HG02943 (cell line): ENCODE results near the gene UNC5B.

Experiments
- ATAC-seq: cut with Tn5 transposase; IDR thresholded peaks from one replicate; pipeline ENCODE4 v1.9.1; 2021; ENCODE audit warnings: mild to moderate bottlenecking, low read depth, moderate library complexity; ENCODE audit not compliant: unreplicated experiment

Gene UNC5B

DNA sequence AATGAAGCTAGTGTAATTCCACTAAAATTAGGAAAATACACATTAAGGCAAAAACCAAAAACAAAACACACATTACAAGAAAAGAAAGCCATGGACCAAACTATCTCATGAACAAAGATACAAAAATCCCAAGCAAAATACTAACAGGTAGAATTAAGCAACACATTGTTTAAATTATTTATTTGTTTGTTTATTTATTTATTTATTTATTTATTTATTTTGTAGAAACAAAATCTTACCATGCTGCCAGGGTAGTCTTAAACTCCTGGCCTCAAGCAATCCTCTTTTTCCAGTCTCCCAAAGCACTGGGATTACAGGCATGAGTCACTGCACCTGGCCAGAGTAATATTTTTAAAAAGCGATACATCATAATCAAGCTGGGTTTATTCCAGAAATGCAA lies 99.8 kb downstream of the UNC5B start:
- ATAC-seq, result no peak

DNA sequence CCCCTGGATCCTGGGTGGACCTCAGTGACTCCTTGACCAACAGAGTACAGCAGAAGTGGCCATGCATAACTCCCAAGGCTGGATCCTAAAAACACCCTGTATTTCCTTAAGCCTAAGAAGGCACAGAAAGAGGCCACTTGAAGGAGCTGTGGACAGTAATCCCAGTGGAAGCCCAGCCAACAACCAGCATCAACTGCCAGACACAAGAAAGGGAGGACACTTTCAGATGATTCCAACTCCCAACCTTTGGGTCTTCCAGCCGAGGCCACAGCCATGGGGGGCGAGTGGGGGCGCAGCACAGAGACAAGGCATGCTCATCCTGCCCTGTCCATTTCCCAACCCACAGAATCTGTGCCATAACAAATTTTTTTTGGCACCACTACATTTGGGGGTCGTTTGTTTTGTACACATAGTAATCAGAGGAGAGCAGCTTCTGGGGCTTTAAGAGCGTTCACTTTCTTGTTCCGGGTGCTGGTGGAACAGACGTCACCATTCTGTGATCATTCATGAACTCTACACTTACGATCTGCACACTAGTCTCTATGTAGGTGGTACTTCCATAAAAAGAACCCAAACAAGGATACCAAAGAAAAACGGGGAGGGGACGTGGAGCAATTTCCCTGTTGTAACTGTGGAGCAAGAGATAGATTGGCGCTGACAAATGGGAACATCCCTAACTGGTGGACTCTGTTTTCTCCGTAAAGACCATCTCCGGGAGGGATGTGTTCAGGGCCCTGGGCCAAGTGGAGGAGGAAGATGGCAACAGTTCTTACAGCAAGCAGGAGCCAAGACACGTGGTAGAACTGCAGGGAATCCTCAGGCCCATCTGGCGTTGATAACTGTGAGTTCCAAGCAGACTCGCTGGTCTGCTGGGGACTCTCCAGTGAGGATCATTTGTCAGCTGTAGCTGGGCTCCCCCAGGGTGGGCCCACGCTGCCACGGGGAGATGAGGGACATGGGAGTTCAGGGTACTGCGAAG lies 100.7 kb downstream of the UNC5B start:
- no peak for ATAC-seq

DNA sequence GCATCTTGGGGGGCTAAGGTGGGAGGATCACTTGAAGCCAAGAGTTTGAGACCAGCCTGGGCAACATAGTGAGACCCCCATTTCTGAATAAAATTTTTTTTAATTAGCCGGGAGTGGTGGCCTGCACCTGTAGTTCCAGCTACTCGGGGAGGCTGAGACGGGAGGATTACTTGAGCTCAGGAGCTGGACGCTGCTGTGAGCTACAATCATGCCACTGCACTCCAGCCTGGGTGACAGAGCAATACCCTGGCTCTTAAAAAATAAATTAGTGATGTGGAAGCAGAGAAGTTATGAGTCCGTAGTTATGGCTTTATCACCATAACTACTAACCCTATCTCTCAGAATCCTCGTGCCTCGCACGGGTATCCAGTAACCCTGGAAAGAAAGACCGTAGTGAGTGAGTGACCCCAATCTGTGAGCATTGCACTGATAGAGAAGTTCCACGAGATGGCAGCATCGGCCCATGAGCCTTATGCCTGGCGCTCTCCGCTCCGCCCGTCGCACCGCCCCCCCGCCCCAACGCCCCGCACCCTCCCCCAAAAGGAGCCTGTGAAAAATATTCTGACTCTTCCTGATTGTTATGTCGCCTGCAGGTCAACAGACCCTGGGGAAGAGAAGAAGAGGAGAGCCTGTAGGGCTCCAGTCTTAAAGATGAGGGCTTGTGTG lies 101.8 kb downstream of the UNC5B start:
- ATAC-seq, result no peak

DNA sequence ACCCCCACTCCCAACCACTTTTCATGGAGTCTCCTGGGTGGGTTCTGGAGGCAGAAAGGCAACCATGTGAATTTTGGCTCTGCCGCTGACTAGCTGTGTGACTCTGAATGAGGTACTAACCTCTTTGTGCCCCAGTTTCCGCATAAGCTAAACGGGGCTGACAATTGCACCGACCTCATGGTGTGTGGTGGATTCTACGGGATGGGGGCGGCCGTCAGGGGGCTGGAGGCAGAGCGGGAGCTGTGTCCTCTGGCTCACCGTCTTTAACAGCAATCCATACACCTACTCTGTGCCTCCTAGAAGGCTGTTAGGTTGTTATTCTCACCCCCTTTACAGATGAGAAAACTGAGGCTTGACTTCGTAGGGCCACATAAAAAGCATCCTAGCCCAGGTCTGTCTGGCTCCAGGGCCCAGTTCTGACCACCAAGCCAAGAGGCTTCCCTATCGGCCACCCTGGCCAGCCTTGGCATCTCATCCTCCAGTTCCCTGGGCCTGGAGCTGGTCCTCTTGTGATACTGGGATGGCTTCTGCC lies 102.4 kb downstream of the UNC5B start:
- no peak for ATAC-seq

DNA sequence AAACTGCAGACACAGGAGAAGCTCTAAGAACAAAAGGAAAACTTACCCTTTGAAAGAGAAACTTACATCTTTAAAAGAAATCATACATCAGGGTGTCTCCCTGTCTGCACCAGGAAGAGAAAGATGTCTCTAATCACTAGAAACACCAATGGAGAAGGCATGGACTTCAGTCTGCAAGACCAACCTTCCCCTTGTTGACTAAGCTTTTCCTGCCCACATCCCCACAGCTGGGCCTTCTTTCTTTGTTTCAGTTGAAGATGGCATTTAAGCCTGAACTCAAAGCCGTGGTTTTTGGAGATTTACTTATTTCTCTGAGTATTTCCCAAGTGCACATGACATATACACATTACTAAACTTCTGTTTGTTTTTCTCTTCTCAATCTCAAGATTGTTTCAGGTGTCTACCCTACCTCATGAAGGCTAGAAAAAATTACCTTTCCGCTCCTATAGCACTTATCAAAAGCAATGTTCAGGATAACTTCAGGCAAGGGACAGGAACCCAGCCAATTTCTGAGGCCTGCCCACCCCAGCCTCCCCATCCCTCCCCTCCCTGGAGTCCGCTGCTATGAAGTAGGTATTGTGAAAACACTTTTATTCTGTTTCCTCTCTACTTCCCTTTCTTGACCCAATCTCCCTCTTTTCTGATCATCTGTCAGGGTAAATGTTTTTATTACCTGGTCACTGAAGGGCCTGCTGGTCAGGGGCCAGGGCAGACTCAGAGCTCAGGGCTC lies 103.9 kb downstream of the UNC5B start:
- ATAC-seq, result no peak

DNA sequence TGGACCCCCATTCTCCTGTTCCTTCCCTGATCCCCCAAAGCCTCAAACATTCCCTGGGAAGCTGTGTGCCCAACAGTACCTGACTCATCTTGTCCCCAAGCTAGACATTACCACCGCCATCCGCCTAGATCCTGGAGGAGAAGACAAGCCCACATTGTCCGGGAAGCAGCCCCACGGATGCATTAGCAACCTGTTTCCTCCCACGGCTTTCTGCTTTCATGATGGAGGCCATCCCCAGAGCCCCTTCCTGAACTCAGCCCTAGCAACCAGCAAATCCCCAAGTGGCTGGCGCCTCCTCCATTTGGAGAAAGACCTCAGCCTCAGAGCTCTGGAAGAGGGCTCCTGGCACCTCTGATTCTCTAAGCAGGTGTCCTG lies 104.4 kb downstream of the UNC5B start:
- no peak for ATAC-seq

DNA sequence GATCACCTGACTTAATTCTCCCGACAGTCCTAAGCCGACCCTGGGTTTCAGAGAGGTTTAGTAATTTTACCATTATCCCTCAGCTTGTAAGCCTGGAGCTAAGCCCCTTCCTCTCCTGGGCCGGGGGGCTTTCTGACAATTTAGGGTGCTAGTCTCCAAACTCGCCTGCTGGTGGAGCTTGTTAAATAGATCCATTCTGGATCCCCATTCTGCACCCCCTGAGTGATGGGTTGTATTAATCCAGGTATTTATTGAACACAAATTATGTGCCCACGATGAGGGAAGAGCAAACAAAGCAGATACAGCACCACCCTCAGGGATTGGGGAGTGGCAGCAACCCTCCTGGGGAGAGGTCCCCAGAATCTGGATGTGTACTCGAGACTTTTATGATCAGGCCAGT lies 105.4 kb downstream of the UNC5B start:
- no peak for ATAC-seq

DNA sequence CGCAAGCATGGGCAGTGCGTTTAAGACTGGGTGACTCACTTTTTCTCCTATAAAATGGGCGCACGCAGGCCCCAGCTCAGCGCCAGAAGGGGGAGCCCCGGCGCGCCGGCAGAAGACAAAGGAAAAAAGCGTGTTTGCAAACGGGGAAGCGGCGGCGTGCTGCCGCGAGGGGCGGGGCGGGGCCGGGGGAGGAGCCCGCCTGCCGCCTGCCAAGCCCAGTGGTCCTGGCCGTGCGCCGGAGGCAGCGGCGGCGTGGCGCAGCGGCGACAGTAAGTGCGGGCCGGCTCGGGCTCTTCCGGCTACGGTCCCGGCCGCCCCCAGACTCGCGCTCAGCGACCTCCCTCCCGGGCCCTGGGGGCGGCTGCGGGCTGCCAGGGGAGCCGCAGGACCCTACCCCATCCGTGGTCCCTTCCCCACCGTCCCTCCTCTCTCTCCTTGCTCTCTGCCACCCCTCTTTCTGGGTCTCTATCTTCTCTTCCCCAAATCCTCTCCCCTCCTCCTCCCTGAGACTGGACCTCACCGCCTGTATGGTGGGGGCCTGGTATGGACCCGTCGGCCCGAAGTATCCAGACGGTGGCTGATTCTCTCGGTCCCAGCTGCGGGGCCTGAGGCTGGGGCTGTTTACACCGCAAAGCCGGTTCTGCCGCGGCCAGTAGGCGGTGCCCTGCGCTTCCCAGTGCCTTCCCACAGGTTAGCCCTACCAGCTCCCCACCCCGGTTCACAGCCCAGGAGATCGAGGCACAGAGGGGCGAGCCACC lies 106.9 kb downstream of the UNC5B start, which contains the start of gene SLC29A3:
SLC29A3 (plus strand) TSS at position 218 of the 758 bp plus-strand sequence; CDS start at position 269, 51 bp downstream.
- ATAC-seq, result peak; percentile 60

DNA sequence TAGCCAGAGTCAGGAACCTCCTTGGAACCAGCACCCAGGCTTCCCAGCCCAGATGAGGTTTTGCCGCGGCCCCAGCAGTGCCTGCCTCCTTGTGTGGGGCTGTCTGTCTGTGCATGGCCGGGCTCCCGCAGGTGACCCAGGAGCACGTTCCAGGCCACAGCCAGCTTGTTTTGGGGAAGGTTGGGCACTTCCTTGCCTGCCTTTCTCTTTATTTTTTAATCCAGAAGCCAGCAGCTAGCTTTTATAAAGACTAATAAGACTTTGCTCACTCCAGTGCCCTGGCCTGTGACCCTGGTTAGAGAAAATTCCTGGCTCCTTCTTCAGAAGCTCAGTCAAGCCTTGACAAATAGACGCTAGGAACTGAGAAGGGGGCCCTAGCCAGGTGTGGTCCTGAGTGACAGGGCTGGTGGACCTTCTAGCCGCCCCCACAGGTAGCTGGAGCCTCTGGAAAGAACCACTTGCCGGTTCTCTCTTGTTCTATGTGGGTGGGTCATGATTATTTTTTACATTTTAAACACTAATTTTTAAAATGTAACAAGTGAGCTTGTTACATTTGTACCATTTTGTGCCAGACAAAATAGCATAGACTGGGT lies 107.5 kb downstream of the UNC5B start:
- no peak for ATAC-seq

DNA sequence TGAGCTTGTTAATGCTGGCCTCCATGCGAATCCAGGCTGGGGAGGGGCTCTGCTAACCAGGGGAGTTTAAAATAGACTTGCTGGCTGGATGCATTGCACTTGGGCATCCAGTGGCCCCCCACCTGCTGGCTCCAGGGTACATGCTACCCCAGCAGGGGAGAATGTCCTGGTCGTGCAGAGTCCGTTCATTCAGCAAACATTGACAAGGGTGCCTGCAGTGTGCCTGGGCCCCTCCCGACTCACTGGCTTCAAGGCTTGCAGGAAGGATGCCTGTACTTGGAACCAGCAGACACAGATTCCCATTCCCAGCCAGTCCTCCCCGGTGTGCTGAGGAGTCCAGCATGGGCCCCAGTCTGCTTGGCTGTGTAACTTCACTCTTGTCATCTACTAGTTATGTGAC lies 108.2 kb downstream of the UNC5B start:
- no peak for ATAC-seq

DNA sequence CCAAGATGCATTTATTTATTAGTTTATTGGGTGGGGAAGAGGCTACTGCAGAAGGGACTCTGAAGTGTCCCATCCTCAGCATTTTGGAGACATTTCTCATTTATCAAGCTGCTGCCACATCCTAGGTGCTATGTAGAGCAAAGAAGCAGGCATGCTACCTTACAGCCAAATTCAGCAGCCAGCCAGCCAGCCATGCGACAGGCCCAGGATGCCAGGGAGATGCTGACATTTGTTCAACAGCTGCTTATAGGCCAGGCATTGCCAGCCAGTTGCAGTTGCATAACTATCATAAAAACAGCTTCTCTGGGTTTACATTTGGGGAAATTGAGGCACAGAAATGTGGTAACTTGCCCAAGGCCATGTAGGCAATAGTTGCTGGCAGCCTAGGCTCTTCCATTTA lies 109.0 kb downstream of the UNC5B start:
- no peak for ATAC-seq

DNA sequence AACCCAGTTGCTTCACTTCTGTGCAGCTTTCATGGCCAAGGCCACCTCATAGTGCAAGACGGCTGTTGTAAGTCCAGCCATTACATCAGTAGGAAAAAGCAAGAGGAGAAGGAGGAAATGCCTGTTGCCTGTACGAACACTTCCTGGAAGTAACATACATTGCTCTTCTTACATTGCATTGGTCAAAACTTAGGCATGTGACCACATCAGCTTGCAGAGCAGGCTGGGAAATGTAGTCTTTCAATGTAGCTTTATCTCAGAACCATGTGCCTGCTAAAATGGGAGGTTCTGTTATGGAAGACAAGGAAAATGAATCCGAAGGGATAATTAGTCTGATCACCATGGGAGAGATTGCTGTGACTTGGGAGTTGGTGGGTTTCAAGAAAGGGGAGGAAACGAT lies 111.0 kb downstream of the UNC5B start:
- ATAC-seq, result no peak

DNA sequence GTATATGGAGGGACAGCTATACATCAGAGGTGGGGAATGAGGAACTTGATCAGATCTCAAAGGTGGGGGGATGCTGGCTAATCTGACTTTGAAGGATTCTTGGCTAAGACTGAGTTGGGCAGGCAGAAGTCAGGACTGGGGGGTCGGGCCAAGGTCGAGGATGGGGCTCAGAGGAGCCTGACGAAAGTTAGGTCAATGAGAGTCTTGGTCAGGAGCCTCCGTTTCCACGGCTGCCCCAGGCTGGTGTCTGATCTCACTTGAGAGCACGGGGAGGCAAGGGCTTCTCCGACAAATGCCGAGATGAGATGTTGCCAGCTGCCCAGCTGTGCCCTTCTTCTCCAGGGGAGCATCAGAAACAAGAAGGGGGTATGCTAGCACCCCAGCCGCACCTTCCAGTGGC lies 112.4 kb downstream of the UNC5B start:
- no peak for ATAC-seq

DNA sequence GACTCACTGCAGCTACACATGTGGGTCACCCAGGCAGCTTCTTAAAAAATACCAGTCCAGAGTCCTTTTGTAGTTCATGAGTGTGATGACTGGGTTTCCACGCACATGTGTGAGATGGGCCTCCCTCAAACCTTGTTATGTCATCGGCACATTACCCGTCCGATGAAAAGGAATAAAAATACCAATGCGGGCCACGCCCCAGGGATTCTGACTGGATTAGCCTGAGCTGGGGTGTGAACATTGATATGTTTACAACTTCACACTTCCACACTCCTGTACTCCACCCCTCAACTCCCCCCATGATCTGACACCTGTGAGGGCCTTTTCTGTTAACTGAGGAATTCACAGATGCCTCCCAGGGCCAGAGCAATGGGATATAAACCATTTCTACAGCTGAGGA lies 112.9 kb downstream of the UNC5B start:
- ATAC-seq, result no peak

DNA sequence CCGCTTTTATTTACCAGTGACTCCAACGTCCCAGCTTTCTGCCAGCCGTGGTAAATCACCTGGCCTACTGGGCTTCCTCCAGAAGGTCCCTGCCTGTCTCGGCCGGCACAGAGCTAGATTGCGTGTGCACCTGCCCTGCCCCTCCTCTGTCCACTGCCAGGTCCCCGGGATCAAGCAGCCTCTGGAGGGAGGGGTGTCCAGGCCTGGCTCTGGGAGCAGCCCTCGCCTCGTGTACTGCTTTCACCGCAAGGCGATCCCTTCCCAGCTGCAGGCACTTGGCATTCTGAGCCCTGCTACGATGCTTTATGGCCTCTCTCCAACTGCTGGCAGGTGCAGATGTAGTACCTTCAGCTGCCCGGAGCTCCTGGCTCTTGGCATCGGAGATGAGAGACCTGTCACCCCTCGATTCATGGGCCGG lies 114.1 kb downstream of the UNC5B start:
- ATAC-seq, result no peak

DNA sequence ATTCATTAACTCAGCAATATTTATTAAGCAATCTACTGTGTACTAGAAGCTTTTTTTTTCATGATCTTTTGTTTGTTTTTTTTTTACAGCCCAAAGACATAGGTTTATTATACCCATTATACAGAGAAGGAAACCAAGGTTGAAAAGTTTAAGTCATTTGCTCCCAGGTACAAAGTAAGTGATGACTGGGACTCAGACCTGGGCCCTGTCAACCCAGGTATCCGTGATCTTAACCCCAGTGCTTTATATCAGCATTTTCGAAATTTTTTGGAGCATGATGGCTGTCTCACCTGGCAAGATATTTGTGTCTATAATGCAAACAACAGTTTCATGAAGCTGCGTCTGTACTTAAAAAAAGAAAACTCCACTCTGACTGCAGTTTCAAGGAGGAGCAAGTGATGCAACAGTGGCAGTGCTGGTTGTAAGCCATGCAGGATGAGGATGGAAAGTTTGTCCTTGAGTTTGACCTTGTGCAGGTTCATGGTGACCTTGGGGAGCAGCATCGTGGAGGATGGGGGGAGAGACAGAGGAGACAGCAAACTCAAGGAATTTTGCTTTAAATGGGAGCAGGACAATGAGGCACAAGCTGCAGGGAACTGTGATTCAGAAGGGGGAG lies 118.5 kb downstream of the UNC5B start:
- ATAC-seq, result no peak

DNA sequence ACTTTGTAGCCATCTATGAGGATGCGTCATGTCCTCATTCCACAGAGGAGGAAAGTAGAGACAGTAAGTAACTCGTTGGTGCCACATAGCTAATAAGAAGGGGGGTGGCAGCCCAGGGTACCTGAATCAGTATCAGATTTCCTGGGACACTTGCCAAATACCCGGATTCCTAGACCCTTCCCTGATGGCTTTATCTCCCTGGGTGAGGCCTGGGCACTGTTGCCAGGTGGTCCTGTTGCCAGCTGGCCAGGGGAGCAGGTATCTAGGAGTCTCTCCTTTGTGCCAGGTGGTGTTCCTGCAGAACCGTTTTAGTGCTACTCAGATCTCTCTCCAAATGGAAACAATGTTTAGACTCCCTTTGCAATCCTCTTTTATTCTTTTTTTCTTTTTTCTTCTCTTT lies 119.4 kb downstream of the UNC5B start:
- ATAC-seq, result no peak

DNA sequence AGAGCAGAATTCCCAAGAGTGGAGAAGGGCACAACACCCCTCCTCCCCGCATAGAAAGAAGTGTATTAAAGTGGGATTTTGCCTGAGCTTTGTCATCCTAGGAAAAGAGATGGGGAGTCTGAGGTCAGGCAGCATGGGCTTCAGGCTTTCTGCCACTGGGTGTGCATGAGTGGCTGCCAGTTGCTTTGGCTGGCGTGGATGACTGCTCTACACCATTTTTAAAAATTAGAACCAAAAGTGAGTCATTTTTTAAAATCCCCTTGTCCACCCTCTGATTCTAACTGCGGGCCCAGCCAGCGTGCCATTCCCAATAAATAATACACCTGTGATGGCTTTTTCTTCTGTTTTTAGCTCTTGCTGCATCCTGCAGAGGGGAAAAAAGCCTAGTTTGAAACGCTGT lies 120.1 kb downstream of the UNC5B start:
- ATAC-seq, result no peak

DNA sequence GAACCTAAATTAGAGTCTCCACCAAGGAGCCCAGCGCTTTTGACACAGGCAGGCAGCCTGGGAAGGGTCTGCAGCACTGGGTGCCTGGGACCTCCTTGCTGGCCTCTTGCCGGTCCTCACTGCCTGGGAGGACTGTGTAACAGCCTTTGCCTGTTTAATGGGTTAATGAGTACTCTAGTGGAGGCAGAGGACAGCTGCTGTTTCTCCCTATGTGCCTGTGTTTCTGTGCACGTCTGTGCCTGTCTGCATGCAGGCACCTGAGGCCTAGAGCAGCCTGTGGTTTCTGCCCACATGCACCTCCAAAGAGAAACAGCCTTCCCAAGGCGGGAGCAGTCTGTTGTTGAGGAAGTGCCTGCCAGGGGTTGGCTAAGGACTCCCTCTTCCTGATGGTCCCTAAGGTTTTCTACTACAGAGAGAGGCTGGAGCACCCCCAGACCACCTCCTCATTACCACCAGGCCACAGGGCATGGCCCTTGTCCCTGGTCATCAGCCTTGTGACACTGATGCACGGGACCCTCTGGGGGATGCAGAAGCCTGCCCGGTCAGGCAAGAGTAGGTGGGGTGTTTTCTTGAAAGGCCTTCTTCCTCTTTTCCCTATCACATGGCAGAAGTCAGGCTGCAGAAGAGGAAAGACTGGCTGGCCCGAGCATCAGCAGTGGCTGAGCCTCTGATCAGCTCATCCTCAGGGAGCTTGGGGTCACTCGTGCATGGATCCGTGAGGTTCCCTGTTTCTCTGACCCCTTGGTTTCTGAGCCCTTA lies 120.9 kb downstream of the UNC5B start:
- ATAC-seq, result no peak
